Pancreas (tissue), 10 donors: ENCODE results near the gene XPO5. TPM values are rescaled to one million over a fixed set of nuclear protein-coding genes. Genes with fewer than 3 reads are reported as not detected.

ENCODE experiments used
- ATAC-seq, 4 donors: fragments of 200-7000 bp; cut with Tn5 transposase; one replicate each; pipeline versions ENCODE4 v1.8.0 to v1.9.1; 2020; ENCODE audit warnings: mild to moderate bottlenecking in 4 of 4, moderate library complexity in 4 of 4
- DNase-seq, 6 donors: peaks; one replicate each; pipeline ENCODE4 v3.0.0-alpha.2; 2020
- FAIRE-seq: peaks from 2 replicates; lab custom pipeline; 2012; peaks lifted over from hg19 to GRCh38; lab: Jason Lieb, UNC
- H3K27ac ChIP-seq, 4 donors: fragments of 200-600 bp; sonication (generic); 1 replicate in 3 of 4; 2 replicates in 1 of 4; pipeline versions ENCODE4 v1.5.0 to v1.8.0; 2020
- H3K27me3 ChIP-seq, 4 donors: fragments of 200-600 bp; one replicate each; pipeline ENCODE4 v1.8.0; 2021
- H3K36me3 ChIP-seq, 3 donors: fragments of 200-600 bp; sonication (generic) in 1 of 3; one replicate each; pipeline versions ENCODE4 v1.5.0 to v1.8.0; 2020 to 2021
- H3K4me1 ChIP-seq, 3 donors: fragments of 200-600 bp; one replicate each; pipeline ENCODE4 v1.8.0; 2021
- H3K4me3 ChIP-seq, 4 donors: fragments of 200-600 bp; sonication (generic) in 2 of 4; one replicate each; pipeline versions ENCODE4 v1.5.0 to v1.8.0; 2020 to 2021
- H3K9me3 ChIP-seq, 4 donors: fragments of 200-600 bp; one replicate each; pipeline ENCODE4 v1.8.0; 2021
- WGBS, 2 donors: extraction: QIAGEN DNeasy Blood & Tissue Kit; methylation state at CpG; one replicate each; pipeline ENCODE4 v1.1.7; 2013; 5-methylcytosine and 5-hydroxymethylcytosine counted together
- intact Hi-C, 3 donors: fragments of 100-400 bp; cut with DNase I; formaldehyde crosslinking; loops; one replicate each; pipeline versions ENCODE4 v1.11.1 to v1.14.2; 2022
- polyA plus RNA-seq, 2 donors: library from polyadenylated mRNA; stranded (reverse); fragments of 200-250 nt; gene quantifications; one replicate each; pipeline ENCODE4 v1.2.3, GENCODE V29; 2013
- total RNA-seq, 6 donors: library from RNA; stranded (reverse); fragmentation: NEBNext Ultra II Directional in 4 of 6; extraction: Animal tissue kit (Norgen Biotek cat#: 25700) in 4 of 6; gene quantifications; one replicate each; pipeline versions ENCODE4 v1.2.1 to v1.2.4, GENCODE V29; 2021 to 2023
- TF ChIP-seq, protein P1 (sequence below), 4 donors: fragments of 200-600 bp; sonication (generic) in 3 of 4; IDR thresholded peaks; one replicate each; pipeline versions ENCODE4 v1.5.0 to v1.8.0; 2021; ENCODE audit warnings: antibody characterized with exemption in 4 of 4
- donor health status: healthy with polysubstance abuse.
- donor health status: DM: no; HTN: no; CAD: no; lungs with moderate emphysema.
- donor health status: DM: no; HTN: no; CAD: no.
- donor health status: control.
- donor health status: control.
- donor health status: Bipolar disorder and iron deficiency.
- donor health status: DM: yes; HTN: yes; CAD: no.
- donor health status: DM: no; HTN: no; CAD: no.
- donor health status: DM: no; HTN: no; CAD: no.
- donor health status: DM: yes; HTN: yes; CAD: no.

XPO5 gene
- total and polyA plus RNA-seq, 8 donors = 13.6 to 25.7 (median 20.6) TPM

DNA sequence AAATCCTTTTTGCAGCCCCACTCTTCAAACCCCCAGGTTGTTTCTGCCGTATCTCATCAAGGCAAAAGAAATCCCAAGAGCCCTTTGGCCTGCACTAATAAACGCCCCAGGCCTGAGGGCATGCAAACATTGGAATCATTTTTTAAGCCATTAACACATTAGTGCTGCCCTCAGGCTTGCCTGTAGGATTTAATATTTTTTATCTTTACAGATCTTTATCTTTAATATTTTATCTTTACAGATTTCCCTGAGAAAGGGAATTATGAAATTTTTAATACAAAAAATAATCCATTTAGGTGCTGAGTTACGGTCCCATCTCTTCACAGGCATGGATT is 38.5 kb upstream of the XPO5 start:
- Histone ChIP-seq H3K4me3 (no peak overlapping the region), H3K9me3 (no peaks in the 10 kb centered on the region), H3K27ac (no peak overlapping the region), H3K4me1 (no peaks in the 10 kb centered on the region), H3K36me3 (peaks cover 0 to 22% (median 6%) of the 10 kb centered on the region in 3 donors), H3K27me3 (no peaks in the 10 kb centered on the region)
- intact Hi-C loops = no loop called here
- DNase-seq = no peak
- 80 to 84% methylated on average over 3 of the region's 3 CpGs for WGBS, 2 donors
- TF ChIP-seq, protein P1, sequence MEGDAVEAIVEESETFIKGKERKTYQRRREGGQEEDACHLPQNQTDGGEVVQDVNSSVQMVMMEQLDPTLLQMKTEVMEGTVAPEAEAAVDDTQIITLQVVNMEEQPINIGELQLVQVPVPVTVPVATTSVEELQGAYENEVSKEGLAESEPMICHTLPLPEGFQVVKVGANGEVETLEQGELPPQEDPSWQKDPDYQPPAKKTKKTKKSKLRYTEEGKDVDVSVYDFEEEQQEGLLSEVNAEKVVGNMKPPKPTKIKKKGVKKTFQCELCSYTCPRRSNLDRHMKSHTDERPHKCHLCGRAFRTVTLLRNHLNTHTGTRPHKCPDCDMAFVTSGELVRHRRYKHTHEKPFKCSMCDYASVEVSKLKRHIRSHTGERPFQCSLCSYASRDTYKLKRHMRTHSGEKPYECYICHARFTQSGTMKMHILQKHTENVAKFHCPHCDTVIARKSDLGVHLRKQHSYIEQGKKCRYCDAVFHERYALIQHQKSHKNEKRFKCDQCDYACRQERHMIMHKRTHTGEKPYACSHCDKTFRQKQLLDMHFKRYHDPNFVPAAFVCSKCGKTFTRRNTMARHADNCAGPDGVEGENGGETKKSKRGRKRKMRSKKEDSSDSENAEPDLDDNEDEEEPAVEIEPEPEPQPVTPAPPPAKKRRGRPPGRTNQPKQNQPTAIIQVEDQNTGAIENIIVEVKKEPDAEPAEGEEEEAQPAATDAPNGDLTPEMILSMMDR (IDR thresholded peaks at IDR 0.05) = no peak
- ATAC-seq = no peak
- FAIRE-seq = no peak

- Histone ChIP-seq H3K4me3 (no peak overlapping the region), H3K4me1 (no peaks in the 10 kb centered on the region), H3K9me3 (no peaks in the 10 kb centered on the region), H3K36me3 (peaks cover 0 to 22% (median 6%) of the 10 kb centered on the region in 3 donors), H3K27me3 (no peaks in the 10 kb centered on the region), H3K27ac (no peak overlapping the region)
- ATAC-seq = no peak
- peak in 1 of 6 donors; percentile 6 for DNase-seq
- no peak for FAIRE-seq
- 95 to 96% methylated on average over 6 of the region's 6 CpGs for WGBS, 2 donors
- intact Hi-C loops = no loop called here
- TF ChIP-seq, protein P1 (IDR thresholded peaks at IDR 0.05) = no peak
These were observed 38.0 kb upstream of the XPO5 start for GRCh38 chr6:43613721-43614395.

- Histone ChIP-seq H3K4me1 (no peaks in the 10 kb centered on the region), H3K27me3 (no peaks in the 10 kb centered on the region), H3K36me3 (peaks cover 0 to 35% (median 13%) of the 10 kb centered on the region in 3 donors), H3K27ac (no peak overlapping the region), H3K4me3 (no peak overlapping the region), H3K9me3 (no peaks in the 10 kb centered on the region)
- TF ChIP-seq, protein P1 (IDR thresholded peaks at IDR 0.05) = no peak
- FAIRE-seq (no peak), ATAC-seq (no peak), DNase-seq (peak in 1 of 6 donors; percentile 22)
- intact Hi-C loops = no loop called here
- 93 to 95% methylated on average over 5 of the region's 5 CpGs for whole genome bisulfite sequencing, 2 donors
These were observed 34.6 kb upstream of the XPO5 start for GRCh38 chr6:43610431-43610830.

DNA sequence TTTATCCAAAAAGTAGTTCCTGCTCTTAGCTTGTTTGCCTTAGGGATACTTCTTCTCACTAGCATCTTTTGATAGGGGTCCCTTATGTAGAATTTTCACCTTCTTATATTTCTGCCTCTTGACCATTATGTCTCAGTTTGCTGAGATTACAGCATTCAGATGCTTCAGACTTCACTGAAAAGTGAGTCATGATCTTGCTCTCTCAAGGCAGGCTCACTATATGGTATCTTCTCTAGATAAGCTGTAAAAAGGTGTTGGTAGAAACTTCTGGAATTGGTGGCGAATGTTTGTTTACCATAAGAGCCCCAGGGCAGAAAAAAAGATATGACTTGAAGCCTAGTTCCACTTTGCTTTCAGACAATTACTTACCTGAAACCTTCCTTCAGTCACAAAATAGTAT is 33.6 kb upstream of the XPO5 start:
- H3K9me3 ChIP-seq = no peaks in the 10 kb centered on the region
- intact Hi-C loops = no loop called here
- no peaks in the 10 kb centered on the region for H3K27me3 ChIP-seq
- ATAC-seq = no peak
- H3K4me3 ChIP-seq = no peak overlapping the region
- TF ChIP-seq, protein P1 (IDR thresholded peaks at IDR 0.05) = no peak
- peaks cover 0 to 40% (median 14%) of the 10 kb centered on the region in 3 donors for H3K36me3 ChIP-seq
- no peaks in the 10 kb centered on the region for H3K4me1 ChIP-seq
- no peak overlapping the region for H3K27ac ChIP-seq
- FAIRE-seq = no peak
- no peak for DNase-seq
- 88 to 91% methylated on average over 1 of the region's 1 CpG for WGBS, 2 donors

GRCh38 chr6:43608807-43609206 is 33.0 kb upstream of the XPO5 start:
- intact Hi-C loops = no loop called here
- 78 to 88% methylated on average over 1 of the region's 1 CpG for WGBS, 2 donors
- ATAC-seq = peak in 1 of 4 donors; percentile 8
- H3K27ac ChIP-seq = no peak overlapping the region
- no peak overlapping the region for H3K4me3 ChIP-seq
- H3K4me1 ChIP-seq = no peaks in the 10 kb centered on the region
- TF ChIP-seq, protein P1 (IDR thresholded peaks at IDR 0.05) = no peak
- no peaks in the 10 kb centered on the region for H3K27me3 ChIP-seq
- no peaks in the 10 kb centered on the region for H3K9me3 ChIP-seq
- FAIRE-seq = no peak
- DNase-seq = no peak
- H3K36me3 ChIP-seq = peaks cover 0 to 35% (median 15%) of the 10 kb centered on the region in 3 donors
